ENCODE results near the gene ALKBH6. TPM values are rescaled to one million over a fixed set of nuclear protein-coding genes. Genes with fewer than 3 reads are reported as not detected.

The ALKBH6 gene
- total and polyA plus RNA-seq, 2 of the 13 experiments (the other 11 are each of a cell fraction or from before 2014, with no cell fraction given): 13.7 to 18.1 TPM

GRCh38 chr19:36054733-36055686 lies 41.0 kb upstream of the ALKBH6 start, which contains the start of gene WDR62 (continued):
- TF ChIP-seq ARID4A (CRISPR knock-in tag; IDR thresholded peaks at IDR 0.05; ENCODE audit: borderline replicate concordance) (peak; percentile 98), ZNF740 (CRISPR knock-in tag; IDR thresholded peaks at IDR 0.05) (no peak), ZHX1 (CRISPR knock-in tag; IDR thresholded peaks at IDR 0.05; ENCODE audit: low read depth) (0 out of 2 replicates have a peak, but pooled peaks have one; percentile 6), DMAP1 (CRISPR knock-in tag; IDR thresholded peaks at IDR 0.05) (peak; percentile 17; the same call in 1 of the 2 replicates), ZNF33A (CRISPR knock-in tag; IDR thresholded peaks at IDR 0.05; ENCODE audit: borderline replicate concordance) (no peak), CEBPG (CRISPR knock-in tag; IDR thresholded peaks at IDR 0.05) (no peak), NFRKB (IDR thresholded peaks at IDR 0.05) (no peak), BHLHE40 (IDR thresholded peaks at IDR 0.05; ENCODE audit: low read length) (no peak), PPARG (CRISPR knock-in tag; conservative IDR thresholded peaks at IDR 0.05) (no peak), ZNF556 (CRISPR knock-in tag; IDR thresholded peaks at IDR 0.05; ENCODE audit: borderline replicate concordance) (no peak), ZNF318 (CRISPR knock-in tag; IDR thresholded peaks at IDR 0.05) (no peak)

Data from HepG2 (cell line).